Measurements from ENCODE around the gene PLLP.

PLLP gene

DNA sequence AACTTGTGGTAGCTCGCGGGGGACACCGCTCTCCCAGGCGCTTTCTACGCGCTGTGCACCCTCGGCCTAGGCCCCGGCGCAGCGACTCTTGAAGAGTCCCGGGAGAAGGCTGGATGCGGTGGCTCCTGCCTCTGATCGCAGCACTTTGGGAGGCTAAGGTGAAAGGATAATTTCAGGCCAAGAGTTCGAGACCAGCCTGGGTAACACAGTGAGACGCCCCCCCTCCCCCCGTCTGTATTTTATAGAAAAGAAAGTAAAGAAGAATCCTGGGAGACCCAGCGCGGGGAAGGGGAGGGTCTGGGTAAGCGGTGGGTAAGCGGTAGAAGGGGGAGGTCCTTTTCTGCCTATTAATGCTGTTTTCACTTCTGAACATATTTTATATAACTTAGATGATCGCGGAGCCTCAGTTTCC lies 486 bp upstream of the PLLP start:
- Mint-ChIP-seq H3K4me3 (peak overlapping the region; percentile 56 to 69 (median 66)), H3K36me3 (ENCODE audit: low read depth) (no peaks in the 10 kb centered on the region), H3K27ac (no peak overlapping the region), H3K4me1 (no peaks in the 10 kb centered on the region), H3K27me3 (ENCODE audit: low read depth) (peaks cover 70% of the 10 kb centered on the region), H3K9me3 (no peaks in the 10 kb centered on the region)
- TF ChIP-seq, protein P1, sequence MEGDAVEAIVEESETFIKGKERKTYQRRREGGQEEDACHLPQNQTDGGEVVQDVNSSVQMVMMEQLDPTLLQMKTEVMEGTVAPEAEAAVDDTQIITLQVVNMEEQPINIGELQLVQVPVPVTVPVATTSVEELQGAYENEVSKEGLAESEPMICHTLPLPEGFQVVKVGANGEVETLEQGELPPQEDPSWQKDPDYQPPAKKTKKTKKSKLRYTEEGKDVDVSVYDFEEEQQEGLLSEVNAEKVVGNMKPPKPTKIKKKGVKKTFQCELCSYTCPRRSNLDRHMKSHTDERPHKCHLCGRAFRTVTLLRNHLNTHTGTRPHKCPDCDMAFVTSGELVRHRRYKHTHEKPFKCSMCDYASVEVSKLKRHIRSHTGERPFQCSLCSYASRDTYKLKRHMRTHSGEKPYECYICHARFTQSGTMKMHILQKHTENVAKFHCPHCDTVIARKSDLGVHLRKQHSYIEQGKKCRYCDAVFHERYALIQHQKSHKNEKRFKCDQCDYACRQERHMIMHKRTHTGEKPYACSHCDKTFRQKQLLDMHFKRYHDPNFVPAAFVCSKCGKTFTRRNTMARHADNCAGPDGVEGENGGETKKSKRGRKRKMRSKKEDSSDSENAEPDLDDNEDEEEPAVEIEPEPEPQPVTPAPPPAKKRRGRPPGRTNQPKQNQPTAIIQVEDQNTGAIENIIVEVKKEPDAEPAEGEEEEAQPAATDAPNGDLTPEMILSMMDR (IDR thresholded peaks at IDR 0.05; ENCODE audit: unreplicated experiment in 3 of 3): no peak

DNA sequence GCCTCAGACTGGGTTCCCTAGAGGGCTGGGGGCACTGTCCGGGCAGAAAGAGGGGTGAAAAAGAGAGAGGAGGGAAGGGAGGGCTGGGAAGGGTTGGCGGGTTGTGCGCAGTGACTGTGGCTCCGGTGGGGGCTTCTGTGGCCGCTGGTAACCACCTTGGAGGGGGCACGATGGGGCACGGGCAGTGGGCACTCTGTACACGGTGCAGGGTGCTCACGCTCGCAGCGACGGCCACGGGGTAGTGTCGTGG lies 588 bp downstream of the PLLP start:
- no peaks in the 10 kb centered on the region for H3K36me3 Mint-ChIP-seq (ENCODE audit: low read depth)
- H3K4me1 Mint-ChIP-seq: no peaks in the 10 kb centered on the region
- H3K9me3 Mint-ChIP-seq: no peaks in the 10 kb centered on the region
- peaks cover 74% of the 10 kb centered on the region for H3K27me3 Mint-ChIP-seq (ENCODE audit: low read depth)
- peak overlapping the region; percentile 79 to 86 (median 79) for H3K4me3 Mint-ChIP-seq
- H3K27ac Mint-ChIP-seq: no peak overlapping the region
- TF ChIP-seq, protein P1 (IDR thresholded peaks at IDR 0.05; ENCODE audit: unreplicated experiment in 3 of 3): no peak

DNA sequence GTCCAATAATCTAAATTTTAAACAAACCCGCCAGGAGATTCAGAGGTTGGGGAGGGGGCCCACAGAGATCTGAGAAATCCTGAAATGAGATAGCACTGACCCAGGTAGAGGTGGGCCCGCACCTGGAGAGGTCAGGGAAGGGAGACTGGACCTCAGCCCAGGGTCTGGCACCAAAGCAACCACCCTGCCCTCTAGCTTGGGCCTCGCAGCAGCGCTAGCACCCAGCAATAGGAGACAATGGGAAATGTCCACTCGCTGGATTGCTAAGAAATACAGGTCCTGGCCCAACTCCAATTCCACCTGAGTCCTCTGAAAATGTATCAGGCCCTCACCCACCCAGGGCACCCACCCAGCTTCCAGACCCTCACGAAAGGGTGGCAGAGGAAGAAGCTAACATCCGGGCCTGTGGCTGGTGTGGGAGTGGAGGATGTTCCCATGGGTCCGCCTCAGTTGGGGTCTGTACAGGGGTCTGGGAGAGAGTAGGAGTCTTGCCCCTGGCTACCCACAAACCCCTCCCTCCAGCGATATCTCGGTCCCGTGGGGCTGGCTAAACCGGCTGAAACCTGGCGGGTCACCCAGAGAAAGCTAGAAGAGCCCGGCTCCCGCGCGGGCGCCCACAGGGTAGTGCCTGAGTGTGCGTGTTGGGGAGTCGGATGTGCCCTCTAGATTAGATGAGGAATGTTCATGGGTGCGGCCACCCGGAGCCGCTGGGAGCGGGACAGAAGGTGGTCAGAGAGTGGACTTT lies 1.1 kb downstream of the PLLP start:
- TF ChIP-seq, protein P1 (IDR thresholded peaks at IDR 0.05; ENCODE audit: unreplicated experiment in 3 of 3): no peak
- peaks cover 74% of the 10 kb centered on the region for H3K27me3 Mint-ChIP-seq (ENCODE audit: low read depth)
- H3K9me3 Mint-ChIP-seq: no peaks in the 10 kb centered on the region
- no peaks in the 10 kb centered on the region for H3K4me1 Mint-ChIP-seq
- no peaks in the 10 kb centered on the region for H3K36me3 Mint-ChIP-seq (ENCODE audit: low read depth)
- H3K27ac Mint-ChIP-seq: no peak overlapping the region
- peak overlapping the region; percentile 79 to 86 (median 79) for H3K4me3 Mint-ChIP-seq

DNA sequence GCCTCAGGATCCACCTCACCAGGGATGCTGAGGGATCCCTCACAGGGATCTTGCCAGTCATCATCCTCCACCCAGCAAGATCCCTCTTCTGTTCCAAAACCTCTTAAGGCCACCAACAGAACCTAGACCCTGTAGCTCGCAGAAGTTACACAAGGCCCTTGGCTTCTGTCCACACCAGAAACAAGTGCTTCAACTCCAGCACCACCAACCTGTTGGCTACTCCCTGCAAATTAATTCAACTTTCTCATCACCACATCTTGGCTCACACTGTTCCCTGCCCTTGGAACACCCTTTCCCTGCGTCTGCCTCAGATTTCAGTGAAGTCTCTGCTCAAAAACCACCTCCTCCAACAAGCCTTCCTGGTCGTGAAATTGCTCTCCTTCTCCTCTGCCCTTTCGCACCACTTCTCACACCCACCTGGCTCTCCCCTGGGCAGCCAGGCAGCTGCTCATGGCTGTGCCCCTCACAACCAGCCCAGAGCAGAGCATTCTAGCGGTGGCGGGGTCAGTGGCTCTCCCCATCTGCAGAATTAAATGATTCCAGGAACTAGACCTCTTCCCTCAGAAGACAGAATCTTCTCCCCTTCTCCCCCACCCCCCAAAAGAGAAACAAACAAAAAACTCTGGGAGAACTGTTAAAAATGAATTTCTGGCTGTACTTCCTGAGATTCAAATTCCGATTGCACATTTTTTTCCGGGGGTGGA lies 1.8 kb downstream of the PLLP start:
- peaks cover 74% of the 10 kb centered on the region for H3K27me3 Mint-ChIP-seq (ENCODE audit: low read depth)
- TF ChIP-seq, protein P1 (IDR thresholded peaks at IDR 0.05; ENCODE audit: unreplicated experiment in 3 of 3): no peak
- peak overlapping the region in 2 of 3 experiments; percentile 79 to 86 for H3K4me3 Mint-ChIP-seq
- no peaks in the 10 kb centered on the region for H3K9me3 Mint-ChIP-seq
- no peak overlapping the region for H3K27ac Mint-ChIP-seq
- H3K36me3 Mint-ChIP-seq (ENCODE audit: low read depth): no peaks in the 10 kb centered on the region
- H3K4me1 Mint-ChIP-seq: no peaks in the 10 kb centered on the region

DNA sequence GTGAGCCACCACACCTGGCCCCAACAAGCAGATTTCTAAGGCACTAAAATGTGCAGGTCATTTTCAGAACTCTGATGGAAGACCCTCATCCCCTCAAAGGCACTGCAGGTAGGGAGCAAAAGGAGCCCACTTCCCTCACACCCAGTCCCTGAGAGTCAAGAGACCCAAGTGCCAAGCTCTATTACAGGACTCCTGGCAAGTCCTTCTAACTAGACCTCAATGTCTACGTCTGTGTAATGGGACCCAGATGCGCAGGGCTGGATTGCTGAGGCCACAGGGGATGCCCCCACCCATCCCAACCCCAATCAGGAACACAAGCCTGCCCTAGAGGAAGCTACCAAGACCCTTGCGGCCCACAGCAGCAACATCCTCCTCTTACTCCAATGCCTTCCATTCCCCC lies 2.7 kb downstream of the PLLP start:
- no peak overlapping the region for H3K27ac Mint-ChIP-seq
- H3K27me3 Mint-ChIP-seq (ENCODE audit: low read depth): peaks cover 67% of the 10 kb centered on the region

More for the DNA sequence above, 2.7 kb downstream of the PLLP start:
- TF ChIP-seq, protein P1 (IDR thresholded peaks at IDR 0.05; ENCODE audit: unreplicated experiment in 3 of 3): no peak
- no peaks in the 10 kb centered on the region for H3K4me1 Mint-ChIP-seq
- H3K9me3 Mint-ChIP-seq: no peaks in the 10 kb centered on the region
- H3K4me3 Mint-ChIP-seq: no peak overlapping the region
- H3K36me3 Mint-ChIP-seq (ENCODE audit: low read depth): no peaks in the 10 kb centered on the region

Measured in nephron (organoid).